ENCODE measurements around the gene TMEM187. TPM values are rescaled to one million over a fixed set of nuclear protein-coding genes. Genes with fewer than 3 reads are reported as not detected.

The TMEM187 gene
- total and polyA plus RNA-seq, 2 experiments from 2014 or later, result 8.7 to 12.1 TPM

- Histone ChIP-seq H3K36me3 (replicated peaks; ENCODE audit: insufficient read depth, low read depth) (no peaks in the 10 kb centered on the region), H4K20me1 (ENCODE audit: insufficient read depth, poor library complexity, severe bottlenecking) (no peaks in the 10 kb centered on the region), H3K4me1 (ENCODE audit: insufficient read depth) (no peaks in the 10 kb centered on the region), H3K27ac (no peak overlapping the region), H3K9me3 (ENCODE audit: low read depth) (no peaks in the 10 kb centered on the region), H3K27me3 (no peaks in the 10 kb centered on the region), H3K79me2 (no peaks in the 10 kb centered on the region), H2AFZ (no peak overlapping the region), H3K4me3 (no peak overlapping the region), H3K9me2 (replicated peaks; ENCODE audit: insufficient read depth) (no peaks in the 10 kb centered on the region), H3K4me2 (no peak overlapping the region)
- TF ChIP-seq EZH2 (IDR thresholded peaks at IDR 0.05; ENCODE audit: borderline replicate concordance) (no peak), EZH2phosphoT487 (IDR thresholded peaks at IDR 0.05; ENCODE audit: low read depth, severe bottlenecking, unreplicated experiment) (no peak)
- TF ChIP-seq, protein P1, sequence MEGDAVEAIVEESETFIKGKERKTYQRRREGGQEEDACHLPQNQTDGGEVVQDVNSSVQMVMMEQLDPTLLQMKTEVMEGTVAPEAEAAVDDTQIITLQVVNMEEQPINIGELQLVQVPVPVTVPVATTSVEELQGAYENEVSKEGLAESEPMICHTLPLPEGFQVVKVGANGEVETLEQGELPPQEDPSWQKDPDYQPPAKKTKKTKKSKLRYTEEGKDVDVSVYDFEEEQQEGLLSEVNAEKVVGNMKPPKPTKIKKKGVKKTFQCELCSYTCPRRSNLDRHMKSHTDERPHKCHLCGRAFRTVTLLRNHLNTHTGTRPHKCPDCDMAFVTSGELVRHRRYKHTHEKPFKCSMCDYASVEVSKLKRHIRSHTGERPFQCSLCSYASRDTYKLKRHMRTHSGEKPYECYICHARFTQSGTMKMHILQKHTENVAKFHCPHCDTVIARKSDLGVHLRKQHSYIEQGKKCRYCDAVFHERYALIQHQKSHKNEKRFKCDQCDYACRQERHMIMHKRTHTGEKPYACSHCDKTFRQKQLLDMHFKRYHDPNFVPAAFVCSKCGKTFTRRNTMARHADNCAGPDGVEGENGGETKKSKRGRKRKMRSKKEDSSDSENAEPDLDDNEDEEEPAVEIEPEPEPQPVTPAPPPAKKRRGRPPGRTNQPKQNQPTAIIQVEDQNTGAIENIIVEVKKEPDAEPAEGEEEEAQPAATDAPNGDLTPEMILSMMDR (IDR thresholded peaks at IDR 0.05; ENCODE audit: poor library complexity), result no peak
- WGBS (ENCODE audit: low lambda C conversion rate, missing lambda C conversion rate), result 89% methylated on average over 12 of the region's 12 CpGs
- no peak for DNase-seq (ENCODE audit: low spot score)
Measured at GRCh38 chrX:153988493-153988892, 15.9 kb downstream of the TMEM187 start.

GRCh38 chrX:153989973-153990655 is 17.6 kb downstream of the TMEM187 start:
- H2AFZ ChIP-seq, result no peak overlapping the region
- H3K9me3 ChIP-seq (ENCODE audit: low read depth), result no peaks in the 10 kb centered on the region
- 89% methylated on average over 14 of the region's 14 CpGs for WGBS (ENCODE audit: low lambda C conversion rate, missing lambda C conversion rate)
- DNase-seq (ENCODE audit: low spot score), result no peak
- no peaks in the 10 kb centered on the region for H3K79me2 ChIP-seq
- no peaks in the 10 kb centered on the region for H3K27me3 ChIP-seq
- TF ChIP-seq, protein P1 (IDR thresholded peaks at IDR 0.05; ENCODE audit: poor library complexity), result no peak
- TF ChIP-seq EZH2 (IDR thresholded peaks at IDR 0.05; ENCODE audit: borderline replicate concordance) (no peak), EZH2phosphoT487 (IDR thresholded peaks at IDR 0.05; ENCODE audit: low read depth, severe bottlenecking, unreplicated experiment) (no peak)
- no peaks in the 10 kb centered on the region for H3K36me3 ChIP-seq (replicated peaks; ENCODE audit: insufficient read depth, low read depth)
- H3K4me2 ChIP-seq, result no peak overlapping the region
- no peaks in the 10 kb centered on the region for H4K20me1 ChIP-seq (ENCODE audit: insufficient read depth, poor library complexity, severe bottlenecking)
- no peaks in the 10 kb centered on the region for H3K4me1 ChIP-seq (ENCODE audit: insufficient read depth)
- H3K4me3 ChIP-seq, result no peak overlapping the region
- H3K9me2 ChIP-seq (replicated peaks; ENCODE audit: insufficient read depth), result no peaks in the 10 kb centered on the region
- H3K27ac ChIP-seq, result no peak overlapping the region

DNA sequence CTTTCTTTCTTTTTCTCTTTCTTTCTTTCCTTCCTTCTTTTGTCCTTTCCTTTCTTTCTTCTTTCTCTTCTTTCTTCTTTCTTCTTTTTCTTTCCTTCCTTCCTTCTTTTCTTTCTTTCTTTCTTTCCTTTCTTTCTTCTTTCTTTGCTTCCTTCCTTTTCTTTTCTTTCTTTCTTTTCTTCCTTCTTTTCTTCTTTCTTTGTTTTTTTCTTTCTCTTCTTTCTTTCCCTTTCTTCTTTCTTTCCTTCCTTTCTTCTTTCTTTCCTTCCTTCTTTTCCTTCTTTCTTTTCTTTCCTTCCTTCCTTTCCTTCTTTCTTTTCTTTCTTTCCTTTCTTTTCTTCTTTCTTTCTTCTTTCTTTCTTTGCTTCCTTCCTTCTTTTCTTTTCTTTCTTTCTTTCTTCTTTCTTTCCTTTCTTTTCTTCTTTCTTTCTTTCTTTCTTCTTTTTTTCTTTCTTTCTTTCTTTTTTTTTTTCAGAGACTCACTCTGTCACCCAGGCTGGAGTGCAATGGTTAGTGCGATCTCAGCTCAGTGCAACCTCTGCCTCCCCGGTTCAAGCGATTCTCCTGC is 18.5 kb downstream of the TMEM187 start:
- Histone ChIP-seq H3K4me3 (no peak overlapping the region), H3K27ac (no peak overlapping the region), H4K20me1 (ENCODE audit: insufficient read depth, poor library complexity, severe bottlenecking) (no peaks in the 10 kb centered on the region), H3K9me3 (ENCODE audit: low read depth) (no peaks in the 10 kb centered on the region), H3K4me2 (no peak overlapping the region), H3K27me3 (no peaks in the 10 kb centered on the region), H2AFZ (no peak overlapping the region), H3K36me3 (replicated peaks; ENCODE audit: insufficient read depth, low read depth) (no peaks in the 10 kb centered on the region), H3K4me1 (ENCODE audit: insufficient read depth) (no peaks in the 10 kb centered on the region), H3K9me2 (replicated peaks; ENCODE audit: insufficient read depth) (no peaks in the 10 kb centered on the region), H3K79me2 (no peaks in the 10 kb centered on the region)
- 92% methylated on average over 3 of the region's 3 CpGs for WGBS (ENCODE audit: low lambda C conversion rate, missing lambda C conversion rate)
- DNase-seq (ENCODE audit: low spot score), result no peak
- TF ChIP-seq EZH2 (IDR thresholded peaks at IDR 0.05; ENCODE audit: borderline replicate concordance) (no peak), EZH2phosphoT487 (IDR thresholded peaks at IDR 0.05; ENCODE audit: low read depth, severe bottlenecking, unreplicated experiment) (no peak)
- TF ChIP-seq, protein P1 (IDR thresholded peaks at IDR 0.05; ENCODE audit: poor library complexity), result no peak
